Stimulated activated naive CD8-positive, alpha-beta T cell treated with anti-CD3 and anti-CD28 coated beads, Interleukin-15, amount 100 ng/mL, for 72 hours (primary cell): ENCODE results near the gene RABL2A.
"Not testable (repeated sequence)": the region's sequence is repeated elsewhere in the genome, so short reads cannot be mapped to it uniquely, and the experiment has no call there.

ENCODE experiments used
- ATAC-seq: fragments of 150-1000 bp; cut with Tn5 transposase; 2 replicates; pipeline ENCODE4 v1.10.0; 2021; ENCODE audit warnings: mild to moderate bottlenecking, moderate library complexity
- DNase-seq, 2 donors: peaks; one replicate each; pipeline ENCODE4 v3.0.0; 2021 to 2022
- H3K27ac Mint-ChIP-seq, 2 donors: one replicate each; pipeline ENCODE4 v1.8.0; 2022; ENCODE audit warnings: mild to moderate bottlenecking in 2 of 2, mixed read lengths in 2 of 2, moderate library complexity in 2 of 2
- H3K27me3 Mint-ChIP-seq: one replicate; pipeline ENCODE4 v1.8.0; 2022; ENCODE audit warnings: mixed read lengths
- H3K4me1 Mint-ChIP-seq: one replicate; pipeline ENCODE4 v1.8.0; 2022; ENCODE audit warnings: mild to moderate bottlenecking, mixed read lengths
- H3K4me3 Mint-ChIP-seq, 2 donors: one replicate each; pipeline ENCODE4 v1.8.0; 2022; ENCODE audit warnings: mild to moderate bottlenecking in 2 of 2, mixed read lengths in 2 of 2, moderate library complexity in 1 of 2
- H3K9me3 Mint-ChIP-seq, 2 donors: one replicate each; pipeline ENCODE4 v1.8.0; 2022; ENCODE audit warnings: mixed read lengths in 2 of 2

The RABL2A gene

GRCh38 chr2:113626616-113627330 lies at the start of gene RABL2A:
Gene RABL2A, plus strand, starts transcription at chr2:113627266. Its CDS starts 1,341 bp downstream, at chr2:113628607.
- ATAC-seq: peak; percentile 96
- not testable (repeated sequence) for H3K27me3 Mint-ChIP-seq, H3K9me3 Mint-ChIP-seq
- peak; percentile 90 to 93 for DNase-seq
- peak within 1 kb of the TSS; percentile 95 for H3K27ac Mint-ChIP-seq
- peaks cover 26% of the 10 kb centered on the region for H3K4me1 Mint-ChIP-seq
- peak within 1 kb of the TSS; percentile 86 to 97 for H3K4me3 Mint-ChIP-seq

DNA sequence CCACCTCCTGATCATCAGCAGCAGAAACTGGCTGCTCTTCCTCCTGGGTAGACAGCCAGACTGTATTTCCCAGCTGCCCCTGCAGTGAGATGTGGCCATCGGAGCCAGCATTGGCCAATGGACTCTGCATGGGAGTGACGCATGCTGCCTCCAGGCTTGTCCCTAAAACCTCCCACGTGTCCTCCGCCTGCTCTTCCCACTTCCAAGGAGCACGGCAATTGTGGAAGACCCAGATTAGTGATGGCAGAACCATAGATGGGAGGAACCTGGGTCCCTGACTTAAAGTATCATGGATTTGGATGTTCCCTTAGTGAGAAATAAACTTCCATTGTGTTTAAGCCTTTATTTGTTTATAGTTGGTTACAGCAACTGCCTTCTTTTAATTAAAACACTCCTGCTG lies 48.6 kb upstream of the RABL2A start:
- H3K9me3 Mint-ChIP-seq, H3K27me3 Mint-ChIP-seq, H3K4me3 Mint-ChIP-seq, ATAC-seq, DNase-seq, H3K27ac Mint-ChIP-seq: not testable (repeated sequence)
- H3K4me1 Mint-ChIP-seq: peaks cover 20% of the 10 kb centered on the region

DNA sequence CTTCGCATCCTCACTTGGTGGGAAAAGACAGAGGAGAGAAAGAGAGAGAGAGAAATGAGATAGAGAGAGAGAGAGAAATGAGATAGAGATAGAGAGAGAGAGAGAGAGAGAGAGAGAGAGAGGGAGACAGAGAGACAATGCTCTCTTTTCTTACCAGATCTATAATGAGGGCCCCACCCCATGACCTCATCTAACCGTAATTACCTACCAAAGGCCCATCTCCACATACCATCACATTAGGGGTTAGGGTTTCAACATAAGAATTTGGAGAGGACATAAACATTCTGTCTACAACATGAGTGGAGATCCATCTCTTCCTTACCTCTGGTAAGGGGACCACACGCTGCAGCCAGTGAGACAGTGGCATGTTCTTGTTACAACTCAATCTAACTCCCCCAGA lies 44.6 kb upstream of the RABL2A start:
- DNase-seq, H3K27me3 Mint-ChIP-seq, ATAC-seq, H3K9me3 Mint-ChIP-seq: not testable (repeated sequence)
- peak overlapping the region; percentile 48 to 62 for H3K4me3 Mint-ChIP-seq
- H3K27ac Mint-ChIP-seq: peak overlapping the region in 1 of 2 donors; percentile 61
- H3K4me1 Mint-ChIP-seq: peaks cover 30% of the 10 kb centered on the region

DNA sequence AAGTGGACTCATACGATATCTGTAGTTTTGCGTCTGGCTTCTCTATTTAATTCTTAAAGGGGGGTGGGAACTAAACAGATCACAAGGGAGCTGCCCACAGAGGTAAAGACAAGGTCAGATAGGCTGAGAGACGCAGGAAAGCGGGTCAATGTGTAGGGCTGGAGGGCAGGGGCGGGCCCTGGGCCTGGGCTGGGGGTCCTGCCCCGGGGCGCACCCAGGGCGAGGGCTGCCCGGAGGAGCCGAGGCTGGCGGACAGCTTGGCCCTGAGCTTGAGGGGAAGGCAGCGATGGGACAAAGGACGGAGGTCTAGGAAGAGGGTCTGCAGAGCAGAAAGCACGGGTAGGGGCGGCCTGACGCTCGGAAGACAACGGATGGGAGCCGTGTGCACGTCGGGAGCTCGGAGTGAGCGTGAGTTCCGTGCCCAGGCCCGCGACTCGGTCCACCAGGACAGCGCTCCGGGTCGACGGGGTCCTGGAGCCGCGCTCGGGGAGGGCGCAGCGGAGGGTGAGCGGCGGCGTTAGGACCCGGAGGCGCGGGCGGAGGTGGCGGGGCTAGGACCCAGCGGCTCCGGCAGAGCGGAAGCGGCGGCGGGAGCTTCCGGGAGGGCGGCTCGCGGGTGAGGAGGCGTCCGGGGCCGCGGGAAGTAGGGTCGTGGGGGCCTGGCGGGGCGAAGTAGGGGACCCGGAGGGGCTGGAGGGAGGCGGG lies 43.4 kb upstream of the RABL2A start:
- H3K9me3 Mint-ChIP-seq, H3K27me3 Mint-ChIP-seq, ATAC-seq: not testable (repeated sequence)
- DNase-seq: peak; percentile 84 to 88
- H3K4me1 Mint-ChIP-seq: peaks cover 31% of the 10 kb centered on the region
- H3K4me3 Mint-ChIP-seq: peak overlapping the region; percentile 85 to 94
- H3K27ac Mint-ChIP-seq: peak overlapping the region; percentile 87 to 91

- peaks cover 31% of the 10 kb centered on the region for H3K4me1 Mint-ChIP-seq
- not testable (repeated sequence) for H3K9me3 Mint-ChIP-seq, ATAC-seq, H3K27me3 Mint-ChIP-seq
- peak overlapping the region in 1 of 2 donors; percentile 80 for H3K27ac Mint-ChIP-seq
- peak overlapping the region; percentile 68 to 78 for H3K4me3 Mint-ChIP-seq
- DNase-seq: peak; percentile 33 to 37
Observed at GRCh38 chr2:113584311-113585092, 42.6 kb upstream of the RABL2A start.

DNA sequence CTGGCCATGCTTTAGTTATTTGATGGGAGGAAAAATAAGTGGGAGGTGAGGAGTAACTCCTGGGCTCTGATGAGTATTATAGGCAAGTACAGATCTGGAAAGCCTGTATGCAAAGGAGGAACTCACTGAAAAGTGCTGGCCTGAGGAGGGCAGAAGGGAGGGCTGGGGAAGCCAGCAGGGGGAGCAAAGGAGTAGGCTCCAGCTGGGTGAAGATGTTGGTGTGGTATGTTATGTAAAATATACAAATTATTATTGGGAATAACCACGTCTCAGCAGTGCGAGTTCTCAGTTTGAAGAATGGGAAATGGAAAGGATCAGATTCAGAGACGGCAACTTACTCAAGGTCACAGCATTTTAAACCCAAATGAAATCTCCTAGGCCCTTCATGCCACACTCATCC lies 39.9 kb upstream of the RABL2A start:
- H3K9me3 Mint-ChIP-seq, H3K27me3 Mint-ChIP-seq, H3K27ac Mint-ChIP-seq, H3K4me3 Mint-ChIP-seq, ATAC-seq: not testable (repeated sequence)
- DNase-seq: peak; percentile 38 to 45
- peaks cover 39% of the 10 kb centered on the region for H3K4me1 Mint-ChIP-seq

GRCh38 chr2:113589591-113589990 lies 37.5 kb upstream of the RABL2A start:
- not testable (repeated sequence) for DNase-seq, H3K4me3 Mint-ChIP-seq, ATAC-seq, H3K9me3 Mint-ChIP-seq, H3K27ac Mint-ChIP-seq, H3K27me3 Mint-ChIP-seq
- H3K4me1 Mint-ChIP-seq: peaks cover 25% of the 10 kb centered on the region

DNA sequence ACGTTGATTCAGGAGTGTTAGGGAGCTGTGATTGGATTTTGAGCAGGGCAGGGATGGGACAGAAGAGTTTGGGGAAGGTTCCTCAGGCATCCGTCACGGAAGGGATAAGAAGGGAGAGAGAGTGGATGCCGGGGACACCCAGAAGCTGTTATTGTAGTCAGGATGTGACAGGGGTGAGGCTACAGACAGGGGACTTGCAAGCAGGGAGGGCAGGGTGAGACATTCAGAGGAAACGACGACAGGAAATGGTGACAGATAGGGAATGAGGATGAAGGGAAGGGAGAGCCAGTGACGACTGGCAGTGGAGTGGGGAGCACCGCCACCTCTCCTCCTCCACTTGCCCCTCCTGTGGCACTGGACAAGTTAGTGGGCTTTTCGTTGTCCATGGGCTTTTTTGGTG lies 35.1 kb upstream of the RABL2A start:
- H3K27me3 Mint-ChIP-seq, H3K9me3 Mint-ChIP-seq, DNase-seq, ATAC-seq, H3K27ac Mint-ChIP-seq, H3K4me3 Mint-ChIP-seq: not testable (repeated sequence)
- H3K4me1 Mint-ChIP-seq: peaks cover 16% of the 10 kb centered on the region

DNA sequence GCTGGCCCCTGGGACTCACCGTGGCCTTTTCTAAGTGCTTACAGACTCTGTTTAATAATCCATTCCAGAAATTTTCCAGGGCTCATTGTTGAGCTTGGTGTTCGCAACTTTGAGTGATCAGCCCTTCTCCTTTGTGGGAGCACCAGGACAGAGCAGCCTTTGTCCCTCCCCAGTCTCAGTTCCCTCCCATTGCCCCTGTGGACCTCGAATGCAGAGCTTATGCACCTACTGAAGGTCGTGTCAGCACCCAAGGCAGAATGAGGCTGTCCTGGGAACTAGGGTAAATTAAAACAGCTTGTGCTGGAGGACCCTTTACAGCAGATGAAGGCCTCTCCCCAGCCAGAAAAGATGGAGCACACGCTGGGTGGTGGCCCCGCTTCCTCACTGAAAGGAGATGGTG lies 33.8 kb upstream of the RABL2A start:
- peaks cover 11% of the 10 kb centered on the region for H3K4me1 Mint-ChIP-seq

GRCh38 chr2:113595725-113596124 lies 31.3 kb upstream of the RABL2A start:
- not testable (repeated sequence) for DNase-seq, H3K4me3 Mint-ChIP-seq, ATAC-seq

More for the DNA sequence above, 33.8 kb upstream of the RABL2A start:
- not testable (repeated sequence) for ATAC-seq, H3K9me3 Mint-ChIP-seq, H3K27me3 Mint-ChIP-seq, H3K4me3 Mint-ChIP-seq, DNase-seq, H3K27ac Mint-ChIP-seq

DNA sequence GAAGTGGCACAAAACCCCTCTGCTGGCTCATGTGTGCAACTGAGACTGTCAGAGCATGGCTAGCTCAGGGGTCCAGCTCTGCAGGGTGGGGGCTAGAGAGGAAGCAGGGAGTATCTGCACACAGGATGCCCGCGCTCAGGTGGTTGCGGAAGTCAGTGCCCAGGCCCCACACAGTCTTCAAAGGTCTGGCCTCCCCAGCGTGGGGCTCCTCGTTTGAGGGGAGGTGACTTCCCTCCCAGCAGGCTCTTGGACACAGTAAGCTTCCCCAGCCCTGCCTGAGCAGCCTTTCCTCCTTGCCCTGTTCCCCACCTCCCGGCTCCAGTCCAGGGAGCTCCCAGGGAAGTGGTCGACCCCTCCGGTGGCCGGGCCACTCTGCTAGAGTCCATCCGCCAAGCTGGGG lies 29.9 kb upstream of the RABL2A start:
- H3K27ac Mint-ChIP-seq, DNase-seq, H3K4me1 Mint-ChIP-seq, ATAC-seq, H3K27me3 Mint-ChIP-seq, H3K9me3 Mint-ChIP-seq, H3K4me3 Mint-ChIP-seq: not testable (repeated sequence)

More at GRCh38 chr2:113595725-113596124, 31.3 kb upstream of the RABL2A start:
- H3K27ac Mint-ChIP-seq, H3K27me3 Mint-ChIP-seq, H3K9me3 Mint-ChIP-seq: not testable (repeated sequence)
- peaks cover 11% of the 10 kb centered on the region for H3K4me1 Mint-ChIP-seq

DNA sequence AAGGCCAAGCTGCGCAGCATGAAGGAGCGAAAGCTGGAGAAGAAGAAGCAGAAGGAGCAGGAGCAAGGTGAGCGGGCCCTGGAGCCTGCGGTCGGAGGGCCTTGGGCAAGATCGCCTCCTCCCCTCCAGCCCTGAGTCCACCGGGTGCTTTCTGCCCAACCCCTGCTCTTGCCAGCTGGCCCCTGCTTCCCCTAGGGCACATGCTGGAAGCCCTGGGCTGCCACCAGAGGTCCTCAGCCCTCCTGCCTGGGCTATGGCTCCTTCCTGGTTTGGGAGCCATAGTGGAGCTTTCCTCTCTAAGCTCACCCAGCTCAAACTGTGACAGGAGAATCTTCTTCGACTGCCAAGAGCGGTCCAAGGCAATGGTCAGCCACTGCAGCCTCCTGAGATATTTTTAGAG lies 29.5 kb upstream of the RABL2A start:
- not testable (repeated sequence) for H3K4me3 Mint-ChIP-seq, H3K4me1 Mint-ChIP-seq, H3K9me3 Mint-ChIP-seq, DNase-seq, H3K27ac Mint-ChIP-seq, ATAC-seq, H3K27me3 Mint-ChIP-seq

DNA sequence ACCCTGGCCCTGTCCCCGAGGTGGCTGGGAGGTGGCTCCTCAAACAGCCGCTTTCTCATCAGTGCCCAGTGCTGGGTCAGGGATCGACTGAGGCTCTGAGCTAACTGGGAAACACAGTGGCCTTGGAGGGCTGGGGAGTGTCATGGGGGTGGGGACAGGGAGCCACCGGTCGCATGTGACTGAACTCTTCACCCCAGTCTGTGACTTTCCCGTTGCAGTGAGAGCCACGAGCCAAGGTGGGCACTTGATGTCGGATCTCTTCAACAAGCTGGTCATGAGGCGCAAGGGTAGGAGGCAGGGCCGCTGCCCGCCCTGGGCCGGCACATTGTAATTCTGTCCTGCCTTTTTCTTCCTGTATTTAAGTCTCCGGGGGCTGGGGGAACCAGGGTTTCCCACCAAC lies 28.9 kb upstream of the RABL2A start:
- ATAC-seq, H3K4me3 Mint-ChIP-seq, DNase-seq, H3K27me3 Mint-ChIP-seq, H3K9me3 Mint-ChIP-seq, H3K4me1 Mint-ChIP-seq, H3K27ac Mint-ChIP-seq: not testable (repeated sequence)

GRCh38 chr2:113598738-113599137 lies 28.3 kb upstream of the RABL2A start:
- not testable (repeated sequence) for H3K9me3 Mint-ChIP-seq, H3K27ac Mint-ChIP-seq, H3K27me3 Mint-ChIP-seq, H3K4me1 Mint-ChIP-seq, ATAC-seq, DNase-seq, H3K4me3 Mint-ChIP-seq

- H3K27ac Mint-ChIP-seq: not testable (repeated sequence)
Observed at GRCh38 chr2:113599208-113599607, 27.9 kb upstream of the RABL2A start.

More at GRCh38 chr2:113599208-113599607, 27.9 kb upstream of the RABL2A start:
- ATAC-seq, H3K9me3 Mint-ChIP-seq, H3K27me3 Mint-ChIP-seq, DNase-seq, H3K4me1 Mint-ChIP-seq, H3K4me3 Mint-ChIP-seq: not testable (repeated sequence)
